Activated CD8-positive, alpha-beta memory T cell treated with anti-CD3 and anti-CD28 coated beads, Interleukin-2, amount 10 ng/mL, durations not matched to agents 7 days and 5 days (primary cell): Measurements from ENCODE around the gene ORC5. TPM values are rescaled to one million over a fixed set of nuclear protein-coding genes. Genes with fewer than 3 reads are reported as not detected.
"Not testable (repeated sequence)": the region's sequence is repeated elsewhere in the genome, so short reads cannot be mapped to it uniquely, and the experiment has no call there.

Experiments used
- ATAC-seq: fragments of 150-1000 bp; cut with Tn5 transposase; one replicate; pipeline ENCODE4 v1.10.0; 2021; ENCODE audit warnings: moderate library complexity
- CTCF ChIA-PET: fragments of 350-600 bp; sonication (Branson Sonifier 250); formaldehyde crosslinking; loops from one replicate; lab custom pipeline; 2021; ENCODE audit warnings: antibody characterized with exemption; lab: Charles Lee
- DNase-seq: peaks from one replicate; pipeline ENCODE4 v3.0.0-alpha.2; 2020
- H3K27ac Mint-ChIP-seq: one replicate; pipeline ENCODE4 v1.8.0; 2021; ENCODE audit warnings: mild to moderate bottlenecking, mixed read lengths
- H3K27me3 Mint-ChIP-seq: one replicate; pipeline ENCODE4 v1.8.0; 2021; ENCODE audit warnings: mixed read lengths
- H3K36me3 Mint-ChIP-seq: one replicate; pipeline ENCODE4 v1.8.0; 2021; ENCODE audit warnings: mild to moderate bottlenecking, mixed read lengths
- H3K4me1 Mint-ChIP-seq: one replicate; pipeline ENCODE4 v1.8.0; 2021; ENCODE audit warnings: mixed read lengths
- H3K4me3 Mint-ChIP-seq: one replicate; pipeline ENCODE4 v1.8.0; 2021; ENCODE audit warnings: mild to moderate bottlenecking, moderate library complexity, mixed read lengths
- H3K9me3 Mint-ChIP-seq: one replicate; pipeline ENCODE4 v1.8.0; 2022; ENCODE audit warnings: low read depth, mixed read lengths
- total RNA-seq, 2 experiments: library from RNA; stranded (reverse); gene quantifications; one replicate each; pipeline ENCODE4 v1.2.3, GENCODE V29; 2021

The ORC5 gene
- total RNA-seq, 2 experiments from 2014 or later, result 22.0 to 24.9 TPM

- Mint-ChIP-seq H3K4me3 (no peak overlapping the region), H3K4me1 (peaks cover 1% of the 10 kb centered on the region), H3K9me3 (no peaks in the 10 kb centered on the region), H3K36me3 (no peaks in the 10 kb centered on the region), H3K27me3 (peaks cover 37% of the 10 kb centered on the region), H3K27ac (no peak overlapping the region)
- CTCF ChIA-PET, result no interaction called here
- no peak for ATAC-seq
- no peak for DNase-seq
Measured at GRCh38 chr7:104228442-104228841, 20.6 kb upstream of the ORC5 start.

DNA sequence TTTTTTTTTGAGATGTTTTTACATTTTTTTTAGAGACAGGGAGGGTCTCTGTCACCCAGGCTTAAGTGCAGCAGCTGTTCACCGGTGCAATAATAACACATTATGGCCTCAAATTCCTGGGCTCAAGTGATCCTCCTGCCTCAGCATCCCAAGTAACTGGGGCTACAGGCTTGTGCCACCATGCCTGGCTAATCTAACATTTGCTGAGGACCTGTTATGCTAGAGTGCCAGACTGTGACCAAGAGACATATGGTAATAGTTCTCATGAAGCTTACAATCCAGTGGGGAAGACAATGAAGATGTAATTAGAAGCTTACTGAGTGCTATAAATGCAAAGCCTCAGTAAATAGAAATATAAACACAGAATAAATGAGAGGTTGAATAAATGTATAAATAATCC lies 17.6 kb upstream of the ORC5 start:
- H3K27me3 Mint-ChIP-seq, result peaks cover 32% of the 10 kb centered on the region
- no peak overlapping the region for H3K27ac Mint-ChIP-seq
- CTCF ChIA-PET, result interaction anchor here (0.6 kb wide), 1 partner anchor 76 kb away, joined by 3 read pairs; no protein-coding TSS in a partner anchor
- H3K4me3 Mint-ChIP-seq, result no peak overlapping the region
- ATAC-seq (no peak), DNase-seq (no peak)
- H3K4me1 Mint-ChIP-seq, result no peaks in the 10 kb centered on the region
- no peaks in the 10 kb centered on the region for H3K36me3 Mint-ChIP-seq
- H3K9me3 Mint-ChIP-seq, result no peaks in the 10 kb centered on the region

DNA sequence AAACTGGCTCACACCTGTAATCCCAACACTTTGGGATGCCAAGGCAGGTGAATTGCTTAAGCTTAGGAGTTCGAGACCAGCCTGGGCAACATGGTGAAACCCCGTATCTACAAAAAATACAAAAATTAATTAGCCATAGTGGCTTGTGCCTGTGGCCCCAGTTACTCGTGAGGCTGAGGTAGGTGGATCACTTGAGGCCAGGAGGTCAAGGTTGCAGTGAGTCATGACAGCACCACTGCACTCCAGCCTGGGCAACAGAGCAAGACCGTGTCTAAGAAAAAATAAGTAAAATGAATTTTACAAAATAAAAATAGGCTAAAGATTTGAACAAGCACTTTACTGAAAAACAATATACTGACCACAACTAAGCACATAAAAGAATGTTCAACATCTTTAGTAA lies 9.8 kb upstream of the ORC5 start:
- no peaks in the 10 kb centered on the region for H3K36me3 Mint-ChIP-seq
- no peak for ATAC-seq
- CTCF ChIA-PET, result no interaction called here
- no peak overlapping the region for H3K27ac Mint-ChIP-seq
- no peak overlapping the region for H3K4me3 Mint-ChIP-seq
- peaks cover 5% of the 10 kb centered on the region for H3K9me3 Mint-ChIP-seq
- peaks cover 25% of the 10 kb centered on the region for H3K27me3 Mint-ChIP-seq
- no peak for DNase-seq
- H3K4me1 Mint-ChIP-seq, result no peaks in the 10 kb centered on the region

GRCh38 chr7:104209063-104209462 lies 1.2 kb upstream of the ORC5 start:
- Mint-ChIP-seq H3K27ac (no peak overlapping the region), H3K9me3 (no peaks in the 10 kb centered on the region), H3K36me3 (peaks cover 4% of the 10 kb centered on the region), H3K27me3 (peaks cover 13% of the 10 kb centered on the region), H3K4me1 (peaks cover 29% of the 10 kb centered on the region), H3K4me3 (peak overlapping the region; percentile 92)
- CTCF ChIA-PET, result no interaction called here
- ATAC-seq (no peak), DNase-seq (no peak)

- H3K4me3 Mint-ChIP-seq, result peak overlapping the region; percentile 92
- peak overlapping the region; percentile 93 for H3K27ac Mint-ChIP-seq
- H3K4me1 Mint-ChIP-seq, result peaks cover 32% of the 10 kb centered on the region
- CTCF ChIA-PET, result interaction anchor here (0.6 to 0.9 kb wide), 2 partner anchors 22 to 222 kb away, joined by 4 to 6 read pairs; no protein-coding TSS in a partner anchor
- ATAC-seq (no peak), DNase-seq (no peak)
- no peaks in the 10 kb centered on the region for H3K9me3 Mint-ChIP-seq
- H3K27me3 Mint-ChIP-seq, result peaks cover 10% of the 10 kb centered on the region
- H3K36me3 Mint-ChIP-seq, result peaks cover 10% of the 10 kb centered on the region
Measured at GRCh38 chr7:104208421-104208780, 588 bp upstream of the ORC5 start.

GRCh38 chr7:104207348-104207730 lies 474 bp downstream of the ORC5 start:
- CTCF ChIA-PET, result interaction anchor here (0.9 kb wide), 1 partner anchor 712 kb away, joined by 3 read pairs; no protein-coding TSS in a partner anchor
- peaks cover 7% of the 10 kb centered on the region for H3K27me3 Mint-ChIP-seq
- peaks cover 32% of the 10 kb centered on the region for H3K4me1 Mint-ChIP-seq
- no peaks in the 10 kb centered on the region for H3K9me3 Mint-ChIP-seq
- H3K36me3 Mint-ChIP-seq, result peaks cover 19% of the 10 kb centered on the region
- peak overlapping the region; percentile 93 for H3K27ac Mint-ChIP-seq
- DNase-seq (no peak), ATAC-seq (peak; percentile 52)
- H3K4me3 Mint-ChIP-seq, result peak overlapping the region; percentile 92

DNA sequence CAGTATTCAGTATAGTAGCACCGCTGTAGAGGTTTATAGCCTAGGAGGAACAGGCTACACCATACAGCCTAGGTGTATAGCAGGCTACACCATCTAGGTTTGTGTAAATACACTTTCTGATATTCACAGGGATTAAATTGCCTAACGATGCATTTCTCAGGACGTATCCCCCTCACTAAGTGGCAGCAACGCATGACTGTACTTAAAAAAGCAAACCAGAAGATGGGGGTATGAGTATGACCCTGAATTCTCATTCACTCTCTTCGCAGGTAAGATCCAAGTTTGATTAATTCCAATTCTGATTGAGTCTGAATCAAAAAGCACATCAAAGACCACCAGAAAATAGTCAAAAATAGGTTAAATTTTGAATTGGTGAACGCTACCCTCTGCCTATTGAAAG lies 972 bp downstream of the ORC5 start:
- Mint-ChIP-seq H3K27me3 (peaks cover 7% of the 10 kb centered on the region), H3K4me1 (peaks cover 32% of the 10 kb centered on the region), H3K27ac (peak overlapping the region; percentile 93), H3K4me3 (peak overlapping the region; percentile 92), H3K36me3 (peaks cover 23% of the 10 kb centered on the region), H3K9me3 (no peaks in the 10 kb centered on the region)
- CTCF ChIA-PET, result no interaction called here
- ATAC-seq (no peak), DNase-seq (no peak)

DNA sequence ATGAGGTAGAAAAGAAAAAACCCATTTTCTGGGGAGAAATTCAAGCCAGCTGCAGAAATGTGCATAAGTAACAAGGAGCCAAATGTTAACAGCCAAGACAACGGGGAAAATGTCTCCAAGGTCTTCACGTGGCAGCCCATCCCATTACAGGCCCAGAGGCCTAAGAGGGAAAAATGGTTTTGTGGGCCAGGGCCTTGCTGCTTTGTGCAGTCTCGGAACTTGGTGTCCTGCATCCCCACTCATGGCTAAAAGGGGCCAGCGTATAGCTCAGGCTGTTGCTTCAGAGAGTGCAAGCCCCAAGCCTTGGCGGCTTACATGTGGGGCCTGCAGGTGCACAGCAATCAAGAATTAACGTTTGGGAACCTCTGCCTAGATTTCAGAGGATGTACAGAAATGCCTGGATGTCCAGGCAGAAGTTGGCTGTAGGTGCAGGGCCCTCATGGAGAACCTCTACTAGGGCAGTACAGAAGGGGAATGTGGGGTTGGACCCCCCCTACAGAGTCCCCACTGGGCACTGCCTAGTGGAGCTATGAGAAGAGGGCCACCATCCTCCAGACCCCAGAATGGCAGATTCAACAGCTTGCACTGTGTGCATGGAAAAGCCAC lies 9.0 kb downstream of the ORC5 start:
- DNase-seq (no peak), ATAC-seq (no peak)
- Mint-ChIP-seq H3K4me3 (no peak overlapping the region), H3K4me1 (peaks cover 17% of the 10 kb centered on the region), H3K36me3 (peaks cover 74% of the 10 kb centered on the region), H3K27me3 (no peaks in the 10 kb centered on the region), H3K27ac (no peak overlapping the region), H3K9me3 (peaks cover 8% of the 10 kb centered on the region)
- CTCF ChIA-PET, result interaction anchor here (1.2 kb wide), 1 partner anchor 70 kb away, joined by 3 read pairs; no protein-coding TSS in a partner anchor

GRCh38 chr7:104196161-104196560 lies 11.7 kb downstream of the ORC5 start:
- ATAC-seq, result peak; percentile 64
- CTCF ChIA-PET, result no interaction called here
- Mint-ChIP-seq H3K27me3 (no peaks in the 10 kb centered on the region), H3K9me3 (peaks cover 11% of the 10 kb centered on the region), H3K27ac (peak overlapping the region; percentile 70), H3K4me3 (no peak overlapping the region), H3K36me3 (peaks cover 78% of the 10 kb centered on the region), H3K4me1 (peaks cover 15% of the 10 kb centered on the region)
- no peak for DNase-seq

DNA sequence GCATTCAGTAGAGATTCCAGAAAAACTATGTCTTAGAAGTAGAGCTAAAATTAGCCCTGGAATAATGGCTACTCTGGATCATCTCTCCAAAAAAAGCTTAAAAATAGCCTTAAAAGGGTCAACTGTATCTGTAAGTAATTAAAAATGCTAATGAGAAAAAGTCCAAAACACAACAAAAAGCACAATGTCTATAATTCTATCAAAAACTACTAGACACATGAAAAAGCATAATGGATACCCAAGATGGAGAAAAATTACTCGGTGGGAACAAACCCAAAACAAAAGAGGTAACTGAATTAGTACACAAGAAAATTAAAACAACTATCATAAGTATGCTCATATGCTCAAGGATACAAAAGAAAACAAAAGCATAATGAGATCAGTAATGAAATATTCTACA lies 15.4 kb downstream of the ORC5 start:
- Mint-ChIP-seq H3K27me3 (no peaks in the 10 kb centered on the region), H3K36me3 (peaks cover 76% of the 10 kb centered on the region), H3K9me3 (peaks cover 5% of the 10 kb centered on the region), H3K27ac (no peak overlapping the region), H3K4me1 (peaks cover 12% of the 10 kb centered on the region), H3K4me3 (no peak overlapping the region)
- CTCF ChIA-PET, result no interaction called here
- ATAC-seq (no peak), DNase-seq (no peak)

DNA sequence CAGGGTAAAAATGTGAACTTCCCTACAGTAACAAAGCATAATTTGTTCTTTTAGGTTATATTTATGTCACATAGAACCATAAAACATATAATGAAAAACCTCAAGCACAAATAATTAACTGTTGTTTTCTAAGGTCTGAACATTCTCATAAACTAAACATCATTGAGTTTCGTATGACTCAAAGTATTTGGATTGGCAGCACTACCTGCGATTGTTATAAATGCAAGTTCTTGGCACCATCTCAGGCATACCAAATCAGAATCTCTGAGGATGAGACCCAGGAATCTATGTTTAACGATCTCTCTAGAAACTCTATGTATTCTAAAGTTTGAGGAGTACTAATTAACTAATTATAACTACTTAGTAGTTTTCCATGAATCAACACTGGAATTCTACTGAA lies 22.5 kb downstream of the ORC5 start:
- no peak overlapping the region for H3K27ac Mint-ChIP-seq
- ATAC-seq (no peak), DNase-seq (no peak)
- H3K36me3 Mint-ChIP-seq, result peaks cover 66% of the 10 kb centered on the region
- H3K4me3 Mint-ChIP-seq, result no peak overlapping the region
- H3K4me1 Mint-ChIP-seq, result no peaks in the 10 kb centered on the region
- no peaks in the 10 kb centered on the region for H3K27me3 Mint-ChIP-seq
- H3K9me3 Mint-ChIP-seq, result peaks cover 5% of the 10 kb centered on the region
- CTCF ChIA-PET, result no interaction called here

DNA sequence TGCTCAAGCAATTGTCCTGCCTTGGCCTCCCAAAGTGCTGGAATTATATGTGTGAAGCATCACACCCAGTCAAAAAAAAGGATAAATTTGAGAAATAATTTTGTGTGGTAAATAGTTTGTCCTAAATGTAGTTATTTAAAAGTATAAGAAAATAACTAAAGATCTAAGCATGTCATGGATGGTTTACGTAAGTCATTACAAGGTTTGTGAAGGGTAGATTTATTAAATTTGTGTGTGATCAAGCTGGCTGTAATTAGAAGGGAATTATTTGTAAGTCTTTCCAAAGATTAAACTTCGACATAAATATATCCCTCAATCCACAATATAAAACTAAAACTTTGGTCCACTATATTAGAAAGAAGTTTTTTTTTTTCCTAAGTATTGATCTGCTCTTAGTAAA lies 28.6 kb downstream of the ORC5 start:
- Mint-ChIP-seq H3K9me3 (peaks cover 18% of the 10 kb centered on the region), H3K27ac (no peak overlapping the region), H3K4me1 (peaks cover 4% of the 10 kb centered on the region), H3K27me3 (no peaks in the 10 kb centered on the region), H3K36me3 (peaks cover 58% of the 10 kb centered on the region), H3K4me3 (no peak overlapping the region)
- CTCF ChIA-PET, result no interaction called here
- ATAC-seq, result no peak
- no peak for DNase-seq

- H3K27me3 Mint-ChIP-seq, H3K4me3 Mint-ChIP-seq, CTCF ChIA-PET, ATAC-seq, DNase-seq, H3K27ac Mint-ChIP-seq, H3K4me1 Mint-ChIP-seq: not testable (repeated sequence)
- Mint-ChIP-seq H3K9me3 (peaks cover 15% of the 10 kb centered on the region), H3K36me3 (peaks cover 50% of the 10 kb centered on the region)
Measured at GRCh38 chr7:104177565-104178083, 30.2 kb downstream of the ORC5 start.

DNA sequence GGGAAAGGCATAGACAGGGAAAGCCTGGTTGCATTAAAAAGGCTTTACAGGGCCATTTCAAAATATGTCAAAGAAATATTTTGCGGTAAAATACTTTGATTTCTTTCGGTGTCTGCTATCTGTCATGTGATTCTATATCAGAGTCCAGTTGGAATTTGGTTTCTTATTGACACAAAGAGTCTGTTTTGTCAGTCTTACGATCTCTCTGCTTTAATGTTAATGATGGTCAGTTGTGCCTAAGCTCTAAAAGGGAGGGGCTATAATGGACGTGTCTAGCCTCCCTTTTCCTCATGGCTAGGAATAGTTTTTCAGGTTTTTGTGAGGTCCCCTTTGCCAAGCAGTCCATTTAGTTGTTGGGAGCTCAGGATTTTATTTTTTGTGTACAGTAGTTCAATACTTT lies 31.5 kb downstream of the ORC5 start:
- Mint-ChIP-seq H3K4me1 (peaks cover 4% of the 10 kb centered on the region), H3K4me3 (no peak overlapping the region), H3K36me3 (peaks cover 42% of the 10 kb centered on the region), H3K27me3 (no peaks in the 10 kb centered on the region), H3K9me3 (peaks cover 15% of the 10 kb centered on the region), H3K27ac (no peak overlapping the region)
- no peak for DNase-seq
- CTCF ChIA-PET, result no interaction called here
- no peak for ATAC-seq
